Transverse colon (tissue), 4 donors: ENCODE measurements around the gene FOXD4.
"Not testable (repeated sequence)": the region's sequence is repeated elsewhere in the genome, so short reads cannot be mapped to it uniquely, and the experiment has no call there.

Experiments
- POLR2AphosphoS5 ChIP-seq, 3 donors: sonication (generic); formaldehyde crosslinking; IDR thresholded peaks; one replicate each; pipeline ENCODE4 v1.6.1; 2016; ENCODE audit warnings: antibody characterized with exemption in 3 of 3
- TF ChIP-seq, protein P1 (sequence below), 5 experiments: fragments of 200-600 bp in 3 of 5; fragments of 450-650 bp in 2 of 5; sonication (generic) in 3 of 5; IDR thresholded peaks; 1 replicate in 2 of 5; 2 replicates in 3 of 5; pipeline ENCODE4 v1.5.1; 2016 to 2017; ENCODE audit warnings: antibody characterized with exemption in 5 of 5, inconsistent platforms in 3 of 5, mild to moderate bottlenecking in 2 of 5, moderate library complexity in 1 of 5

DNA sequence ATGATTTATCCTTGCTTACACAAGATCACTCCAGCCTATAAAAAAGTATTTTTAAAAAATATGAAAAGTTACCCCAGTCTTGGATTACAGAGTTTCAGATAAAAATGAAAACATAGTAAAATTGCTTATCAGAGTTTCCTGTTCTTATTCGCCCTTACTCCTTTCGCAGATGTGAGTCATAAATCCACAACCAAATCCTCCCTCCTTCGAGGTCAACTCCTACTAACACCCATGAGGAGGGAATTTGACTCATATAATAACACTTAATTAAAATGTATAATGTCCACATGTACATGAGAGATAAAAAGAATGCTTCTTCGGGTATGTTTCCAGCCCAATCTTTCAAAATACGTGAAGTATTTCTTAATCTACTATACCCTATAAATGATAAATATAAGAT is 23.9 kb downstream of the FOXD4 start:
- TF ChIP-seq, protein P1, sequence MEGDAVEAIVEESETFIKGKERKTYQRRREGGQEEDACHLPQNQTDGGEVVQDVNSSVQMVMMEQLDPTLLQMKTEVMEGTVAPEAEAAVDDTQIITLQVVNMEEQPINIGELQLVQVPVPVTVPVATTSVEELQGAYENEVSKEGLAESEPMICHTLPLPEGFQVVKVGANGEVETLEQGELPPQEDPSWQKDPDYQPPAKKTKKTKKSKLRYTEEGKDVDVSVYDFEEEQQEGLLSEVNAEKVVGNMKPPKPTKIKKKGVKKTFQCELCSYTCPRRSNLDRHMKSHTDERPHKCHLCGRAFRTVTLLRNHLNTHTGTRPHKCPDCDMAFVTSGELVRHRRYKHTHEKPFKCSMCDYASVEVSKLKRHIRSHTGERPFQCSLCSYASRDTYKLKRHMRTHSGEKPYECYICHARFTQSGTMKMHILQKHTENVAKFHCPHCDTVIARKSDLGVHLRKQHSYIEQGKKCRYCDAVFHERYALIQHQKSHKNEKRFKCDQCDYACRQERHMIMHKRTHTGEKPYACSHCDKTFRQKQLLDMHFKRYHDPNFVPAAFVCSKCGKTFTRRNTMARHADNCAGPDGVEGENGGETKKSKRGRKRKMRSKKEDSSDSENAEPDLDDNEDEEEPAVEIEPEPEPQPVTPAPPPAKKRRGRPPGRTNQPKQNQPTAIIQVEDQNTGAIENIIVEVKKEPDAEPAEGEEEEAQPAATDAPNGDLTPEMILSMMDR (IDR thresholded peaks at IDR 0.05): not testable (repeated sequence)
- not testable (repeated sequence) for TF ChIP-seq POLR2AphosphoS5 (IDR thresholded peaks at IDR 0.05)
